HepG2 (cell line): Measurements from ENCODE around the gene GEMIN2. TPM values are rescaled to one million over a fixed set of nuclear protein-coding genes. Genes with fewer than 3 reads are reported as not detected.
A peak's percentile ranks its signal among the peaks of the same experiment; 100 is the strongest.

Experiments used
- AKAP8 ChIP-seq: sonication (generic); formaldehyde crosslinking; IDR thresholded peaks from 2 replicates; pipeline ENCODE4 v1.5.1; 2020; ENCODE audit warnings: mild to moderate bottlenecking, missing genetic modification reagents
- GFI1 ChIP-seq: sonication (generic); formaldehyde crosslinking; IDR thresholded peaks from 2 replicates; pipeline ENCODE4 v1.5.0; 2020; ENCODE audit warnings: missing genetic modification reagents, mild to moderate bottlenecking, borderline replicate concordance
- KDM1A ChIP-seq: IDR thresholded peaks from 2 replicates; pipeline ENCODE4 v1.6.1; 2016; ENCODE audit warnings: missing compliant biosample characterization
- NCOR1 ChIP-seq: fragments of 200-600 bp; sonication (generic); IDR thresholded peaks from 2 replicates; pipeline ENCODE4 v1.7.0; 2017; ENCODE audit warnings: antibody characterized with exemption, low read length, borderline replicate concordance
- PHF5A ChIP-seq: IDR thresholded peaks from one replicate; pipeline ENCODE4 v1.6.1; 2018; ENCODE audit warnings: low read depth, missing genetic modification reagents; ENCODE audit not compliant: unreplicated experiment
- RFX1 ChIP-seq: fragments of 450-650 bp; IDR thresholded peaks from 2 replicates; pipeline ENCODE4 v1.6.1; 2017
- YEATS2 ChIP-seq: sonication (generic); formaldehyde crosslinking; IDR thresholded peaks from 2 replicates; pipeline ENCODE4 v1.4.0; 2020; ENCODE audit warnings: missing genetic modification reagents, borderline replicate concordance
- ZFP36L1 ChIP-seq: sonication (generic); formaldehyde crosslinking; IDR thresholded peaks from 2 replicates; pipeline ENCODE4 v1.8.0; 2022; ENCODE audit warnings: mild to moderate bottlenecking, missing genetic modification reagents, moderate library complexity
- ZFYVE20 ChIP-seq: sonication (generic); formaldehyde crosslinking; IDR thresholded peaks from 2 replicates; pipeline ENCODE4 v1.8.0; 2023; ENCODE audit warnings: low read depth, mild to moderate bottlenecking, moderate library complexity, missing genetic modification reagents, borderline replicate concordance
- ZMAT3 ChIP-seq: sonication (generic); formaldehyde crosslinking; conservative IDR thresholded peaks from 2 replicates; pipeline ENCODE4 v1.7.0; 2021; ENCODE audit warnings: missing genetic modification reagents
- ZMYM4 ChIP-seq: sonication (generic); formaldehyde crosslinking; IDR thresholded peaks from 2 replicates; pipeline ENCODE4 v1.8.1; 2023; ENCODE audit warnings: mild to moderate bottlenecking, missing genetic modification reagents
- ZNF382 ChIP-seq: sonication (generic); formaldehyde crosslinking; IDR thresholded peaks from 2 replicates; pipeline ENCODE4 v1.5.0; 2020; ENCODE audit warnings: missing genetic modification reagents, mild to moderate bottlenecking, borderline replicate concordance
- ZNF432 ChIP-seq: sonication (generic); formaldehyde crosslinking; IDR thresholded peaks from 2 replicates; pipeline ENCODE4 v1.5.0; 2020; ENCODE audit warnings: missing genetic modification reagents, mild to moderate bottlenecking, borderline replicate concordance
- ZNF446 ChIP-seq: sonication (generic); formaldehyde crosslinking; IDR thresholded peaks from 2 replicates; pipeline ENCODE4 v1.5.0; 2020; ENCODE audit warnings: mild to moderate bottlenecking, missing genetic modification reagents
- ZNF556 ChIP-seq: sonication (generic); formaldehyde crosslinking; IDR thresholded peaks from 2 replicates; pipeline ENCODE4 v1.4.0; 2020; ENCODE audit warnings: mild to moderate bottlenecking, missing genetic modification reagents, borderline replicate concordance
- ZNF652 ChIP-seq: IDR thresholded peaks from 2 replicates; pipeline ENCODE4 v1.6.1; 2016; ENCODE audit warnings: low read depth, borderline replicate concordance
- ZNF816 ChIP-seq: sonication (generic); formaldehyde crosslinking; IDR thresholded peaks from 2 replicates; pipeline ENCODE4 v1.8.0; 2022; ENCODE audit warnings: missing genetic modification reagents, mild to moderate bottlenecking, borderline replicate concordance
- ZNF841 ChIP-seq: sonication (generic); formaldehyde crosslinking; IDR thresholded peaks from 2 replicates; pipeline ENCODE4 v1.8.1; 2023; ENCODE audit warnings: missing genetic modification reagents, borderline replicate concordance
- polyA plus RNA-seq, 8 experiments: library from polyadenylated mRNA; depleted of rRNA in 3 of 8; stranded (reverse) in 7 of 8; unstranded in 1 of 8; fragments of >200 nt; fragmentation: Illumina TruSeq in 4 of 8; extraction: Trizol in 4 of 8; gene quantifications; 2 replicates each; pipeline versions ENCODE4 v1.2.1 to v1.2.3, GENCODE V29; 2011 to 2016; ENCODE audit warnings: low read depth in 4 of 8, missing spikeins in 1 of 8, mixed read lengths in 1 of 8; ENCODE audit not compliant: insufficient read depth in 1 of 8
- total RNA-seq, 5 experiments: library from RNA; depleted of rRNA; stranded (reverse); fragments of >200 nt; fragmentation: Illumina TruSeq; extraction: Trizol; gene quantifications; 2 replicates each; pipeline ENCODE4 v1.2.3, GENCODE V29; 2016; ENCODE audit warnings: low read depth in 1 of 5
- TF ChIP-seq, protein P1 (sequence below): sonication (generic); formaldehyde crosslinking; IDR thresholded peaks from 2 replicates; pipeline ENCODE4 v1.5.0; 2020; ENCODE audit warnings: mild to moderate bottlenecking, missing genetic modification reagents, moderate library complexity
- TF ChIP-seq, protein P2 (sequence below): sonication (generic); formaldehyde crosslinking; IDR thresholded peaks from 2 replicates; pipeline ENCODE4 v1.4.0; 2020; ENCODE audit warnings: missing genetic modification reagents
- TF ChIP-seq, protein P3 (sequence below): sonication (generic); formaldehyde crosslinking; IDR thresholded peaks from 2 replicates; pipeline ENCODE4 v1.4.0; 2020; ENCODE audit warnings: missing genetic modification reagents
- TF ChIP-seq, protein P4 (sequence below): IDR thresholded peaks from 2 replicates; pipeline ENCODE4 v1.6.1; 2016; ENCODE audit warnings: missing biosample characterization, missing genetic modification reagents, low read depth

GEMIN2 gene
- total and polyA plus RNA-seq, 2 of the 13 experiments (the other 11 are each of a cell fraction or from before 2014, with no cell fraction given) = 54.8 to 110 TPM

DNA sequence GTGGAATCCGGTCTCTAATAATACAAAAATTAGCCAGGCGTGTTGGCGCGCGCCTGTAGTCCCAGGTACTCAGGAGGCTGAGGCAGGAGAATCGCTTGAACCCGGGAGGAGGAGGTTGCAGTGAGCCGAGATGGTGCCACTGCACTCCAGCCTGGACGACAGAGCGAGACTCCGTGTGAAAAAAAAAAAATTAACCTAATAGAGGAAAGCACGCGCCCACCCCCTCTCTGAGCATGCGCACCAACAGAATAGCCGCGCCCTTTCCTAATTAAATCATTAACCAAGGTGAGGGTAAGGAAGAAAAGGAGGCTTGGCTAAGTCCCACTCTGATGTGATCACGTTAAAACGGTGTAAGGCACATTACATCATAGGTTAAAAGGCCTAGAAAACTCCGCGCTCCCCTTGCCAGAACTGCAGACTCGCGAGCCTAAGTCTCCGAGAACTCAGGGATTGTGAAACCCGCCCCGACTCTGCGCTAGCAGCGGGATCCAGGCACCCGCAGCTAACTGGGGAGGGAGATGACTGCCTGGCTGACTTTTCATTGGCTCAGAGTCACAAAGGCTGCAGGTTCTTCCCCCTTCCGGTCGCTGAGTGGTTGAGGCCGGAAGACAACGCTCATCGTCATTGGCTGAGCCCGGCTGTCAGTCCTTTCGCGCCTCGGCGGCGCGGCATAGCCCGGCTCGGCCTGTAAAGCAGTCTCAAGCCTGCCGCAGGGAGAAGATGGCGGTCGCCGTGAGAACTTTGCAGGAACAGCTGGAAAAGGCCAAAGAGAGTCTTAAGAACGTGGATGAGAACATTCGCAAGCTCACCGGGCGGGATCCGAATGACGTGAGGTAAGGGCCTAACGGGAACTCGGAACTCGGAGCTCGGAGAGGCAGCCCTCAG is 60.7 kb downstream of the GEMIN2 start, which contains the start of gene PNN (continued):
- TF ChIP-seq, protein P1, sequence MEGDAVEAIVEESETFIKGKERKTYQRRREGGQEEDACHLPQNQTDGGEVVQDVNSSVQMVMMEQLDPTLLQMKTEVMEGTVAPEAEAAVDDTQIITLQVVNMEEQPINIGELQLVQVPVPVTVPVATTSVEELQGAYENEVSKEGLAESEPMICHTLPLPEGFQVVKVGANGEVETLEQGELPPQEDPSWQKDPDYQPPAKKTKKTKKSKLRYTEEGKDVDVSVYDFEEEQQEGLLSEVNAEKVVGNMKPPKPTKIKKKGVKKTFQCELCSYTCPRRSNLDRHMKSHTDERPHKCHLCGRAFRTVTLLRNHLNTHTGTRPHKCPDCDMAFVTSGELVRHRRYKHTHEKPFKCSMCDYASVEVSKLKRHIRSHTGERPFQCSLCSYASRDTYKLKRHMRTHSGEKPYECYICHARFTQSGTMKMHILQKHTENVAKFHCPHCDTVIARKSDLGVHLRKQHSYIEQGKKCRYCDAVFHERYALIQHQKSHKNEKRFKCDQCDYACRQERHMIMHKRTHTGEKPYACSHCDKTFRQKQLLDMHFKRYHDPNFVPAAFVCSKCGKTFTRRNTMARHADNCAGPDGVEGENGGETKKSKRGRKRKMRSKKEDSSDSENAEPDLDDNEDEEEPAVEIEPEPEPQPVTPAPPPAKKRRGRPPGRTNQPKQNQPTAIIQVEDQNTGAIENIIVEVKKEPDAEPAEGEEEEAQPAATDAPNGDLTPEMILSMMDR (CRISPR knock-in tag) = 0 out of 2 replicates have a peak, but pooled peaks have one; percentile 2
- TF ChIP-seq ZNF432 (CRISPR knock-in tag) = no peak
- TF ChIP-seq ZMAT3 = no peak; the same call in 1 of the 2 replicates
- TF ChIP-seq ZMYM4 (CRISPR knock-in tag) = peak; percentile 97
- TF ChIP-seq ZFYVE20 (CRISPR knock-in tag) = peak; percentile 66; the same call in 1 of the 2 replicates
- no peak for TF ChIP-seq ZNF841 (CRISPR knock-in tag)
- peak; percentile 62; the same call in 1 of the 2 replicates for TF ChIP-seq ZNF446
- TF ChIP-seq ZNF556 = peak; percentile 98
- TF ChIP-seq, protein P2, sequence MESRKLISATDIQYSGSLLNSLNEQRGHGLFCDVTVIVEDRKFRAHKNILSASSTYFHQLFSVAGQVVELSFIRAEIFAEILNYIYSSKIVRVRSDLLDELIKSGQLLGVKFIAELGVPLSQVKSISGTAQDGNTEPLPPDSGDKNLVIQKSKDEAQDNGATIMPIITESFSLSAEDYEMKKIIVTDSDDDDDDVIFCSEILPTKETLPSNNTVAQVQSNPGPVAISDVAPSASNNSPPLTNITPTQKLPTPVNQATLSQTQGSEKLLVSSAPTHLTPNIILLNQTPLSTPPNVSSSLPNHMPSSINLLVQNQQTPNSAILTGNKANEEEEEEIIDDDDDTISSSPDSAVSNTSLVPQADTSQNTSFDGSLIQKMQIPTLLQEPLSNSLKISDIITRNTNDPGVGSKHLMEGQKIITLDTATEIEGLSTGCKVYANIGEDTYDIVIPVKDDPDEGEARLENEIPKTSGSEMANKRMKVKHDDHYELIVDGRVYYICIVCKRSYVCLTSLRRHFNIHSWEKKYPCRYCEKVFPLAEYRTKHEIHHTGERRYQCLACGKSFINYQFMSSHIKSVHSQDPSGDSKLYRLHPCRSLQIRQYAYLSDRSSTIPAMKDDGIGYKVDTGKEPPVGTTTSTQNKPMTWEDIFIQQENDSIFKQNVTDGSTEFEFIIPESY (CRISPR knock-in tag) = peak; percentile 79
- TF ChIP-seq, protein P3, sequence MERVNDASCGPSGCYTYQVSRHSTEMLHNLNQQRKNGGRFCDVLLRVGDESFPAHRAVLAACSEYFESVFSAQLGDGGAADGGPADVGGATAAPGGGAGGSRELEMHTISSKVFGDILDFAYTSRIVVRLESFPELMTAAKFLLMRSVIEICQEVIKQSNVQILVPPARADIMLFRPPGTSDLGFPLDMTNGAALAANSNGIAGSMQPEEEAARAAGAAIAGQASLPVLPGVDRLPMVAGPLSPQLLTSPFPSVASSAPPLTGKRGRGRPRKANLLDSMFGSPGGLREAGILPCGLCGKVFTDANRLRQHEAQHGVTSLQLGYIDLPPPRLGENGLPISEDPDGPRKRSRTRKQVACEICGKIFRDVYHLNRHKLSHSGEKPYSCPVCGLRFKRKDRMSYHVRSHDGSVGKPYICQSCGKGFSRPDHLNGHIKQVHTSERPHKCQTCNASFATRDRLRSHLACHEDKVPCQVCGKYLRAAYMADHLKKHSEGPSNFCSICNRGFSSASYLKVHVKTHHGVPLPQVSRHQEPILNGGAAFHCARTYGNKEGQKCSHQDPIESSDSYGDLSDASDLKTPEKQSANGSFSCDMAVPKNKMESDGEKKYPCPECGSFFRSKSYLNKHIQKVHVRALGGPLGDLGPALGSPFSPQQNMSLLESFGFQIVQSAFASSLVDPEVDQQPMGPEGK (CRISPR knock-in tag) = peak; percentile 42
- TF ChIP-seq KDM1A (CRISPR knock-in tag) = peak; percentile 85
- TF ChIP-seq ZNF816 (CRISPR knock-in tag) = peak; percentile 79; the same call in 1 of the 2 replicates
- TF ChIP-seq, protein P4, sequence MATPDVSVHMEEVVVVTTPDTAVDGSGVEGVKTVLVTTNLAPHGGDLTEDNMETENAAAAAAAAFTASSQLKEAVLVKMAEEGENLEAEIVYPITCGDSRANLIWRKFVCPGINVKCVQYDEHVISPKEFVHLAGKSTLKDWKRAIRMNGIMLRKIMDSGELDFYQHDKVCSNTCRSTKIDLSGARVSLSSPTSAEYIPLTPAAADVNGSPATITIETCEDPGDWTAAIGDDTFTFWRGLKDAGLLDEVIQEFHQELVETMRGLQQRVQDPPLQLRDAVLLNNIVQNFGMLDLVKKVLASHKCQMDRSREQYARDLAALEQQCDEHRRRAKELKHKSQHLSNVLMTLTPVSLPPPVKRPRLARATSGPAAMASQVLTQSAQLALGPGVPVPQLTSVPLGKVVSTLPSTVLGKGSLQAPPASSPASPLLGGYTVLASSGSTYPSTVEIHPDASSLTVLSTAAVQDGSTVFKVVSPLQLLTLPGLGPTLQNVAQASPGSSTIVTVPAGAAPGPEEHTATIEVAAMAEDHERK (CRISPR knock-in tag) = peak; percentile 71; the same call in 1 of the 2 replicates
- TF ChIP-seq YEATS2 = peak; percentile 99
- TF ChIP-seq AKAP8 (CRISPR knock-in tag) = peak; percentile 84; the same call in 1 of the 2 replicates
- TF ChIP-seq NCOR1 = peak; percentile 87; the same call in 1 of the 2 replicates
- no peak for TF ChIP-seq ZNF382
- TF ChIP-seq ZFP36L1 (CRISPR knock-in tag) = peak; percentile 76; the same call in 1 of the 2 replicates
- TF ChIP-seq GFI1 = peak; percentile 93
- peak; percentile 99 for TF ChIP-seq PHF5A (CRISPR knock-in tag)
- no peak for TF ChIP-seq RFX1
- TF ChIP-seq ZNF652 = no peak; the same call in none of the 2 replicates
